ENCODE results near the gene SNX3. TPM values are rescaled to one million over a fixed set of nuclear protein-coding genes. Genes with fewer than 3 reads are reported as not detected.
"Not testable (repeated sequence)": the region's sequence is repeated elsewhere in the genome, so short reads cannot be mapped to it uniquely, and the experiment has no call there.

The SNX3 gene
- total RNA-seq (10 to 100 TPM; 65.1 to 76.1 TPM), polyA plus RNA-seq (100 to 1,000 TPM; 163 to 227 (median 176) TPM), total RNA-seq (21.2 to 77.0 (median 57.9) reads per million in 6 experiments)

- POLR2A ChIA-PET = interaction anchor here (0.6 to 4.1 kb wide), 12 partner anchors 10 to 1122 kb away, joined by 3 to 36 read pairs (median 5); partner anchors contain the start of genes AFG1L, CD164, FOXO3 and OSTM1
- peak within 1 kb of the TSS; percentile 93 to 99 (median 96) for H3K27ac Mint-ChIP-seq
- H3K9me3 Mint-ChIP-seq = no peaks in the 10 kb centered on the region
- H3K4me1 Mint-ChIP-seq = peaks cover 5 to 44% (median 27%) of the 10 kb centered on the region in 4 donors
- ATAC-seq (peak; percentile 82 to 83), DNase-seq (peak; percentile 78 to 95 (median 87))
- H3K36me3 Mint-ChIP-seq = peaks cover 0 to 9% (median 0%) of the 10 kb centered on the region in 3 donors
- H3K27me3 Mint-ChIP-seq = no peaks in the 10 kb centered on the region
- H3K4me3 Mint-ChIP-seq = peak within 1 kb of the TSS; percentile 86 to 97 (median 92)
Observed at GRCh38 chr6:108260809-108261569, at the start of gene SNX3. TSS of gene SNX3 (minus strand) at chr6:108261040. CDS start at chr6:108260921, 119 bp downstream.

GRCh38 chr6:108309844-108310243, 49.0 kb upstream of the SNX3 start:
- Mint-ChIP-seq H3K9me3 (no peaks in the 10 kb centered on the region), H3K27me3 (no peaks in the 10 kb centered on the region), H3K4me3 (no peak overlapping the region), H3K27ac (no peak overlapping the region), H3K4me1 (peaks cover 0 to 6% (median 1%) of the 10 kb centered on the region in 4 donors), H3K36me3 (no peaks in the 10 kb centered on the region)
- DNase-seq (no peak), ATAC-seq (no peak)
- POLR2A ChIA-PET = no interaction called here

GRCh38 chr6:108308641-108309040, 47.8 kb upstream of the SNX3 start:
- H3K9me3 Mint-ChIP-seq, DNase-seq, H3K27ac Mint-ChIP-seq, POLR2A ChIA-PET, H3K27me3 Mint-ChIP-seq, H3K4me3 Mint-ChIP-seq, H3K4me1 Mint-ChIP-seq, ATAC-seq, H3K36me3 Mint-ChIP-seq: not testable (repeated sequence)

- Mint-ChIP-seq H3K27ac (no peak overlapping the region), H3K27me3 (no peaks in the 10 kb centered on the region), H3K9me3 (no peaks in the 10 kb centered on the region), H3K4me1 (peaks cover 0 to 7% (median 3%) of the 10 kb centered on the region in 4 donors), H3K36me3 (peaks cover 0 to 4% (median 0%) of the 10 kb centered on the region in 3 donors), H3K4me3 (no peak overlapping the region)
- ATAC-seq = no peak
- POLR2A ChIA-PET = no interaction called here
- no peak for DNase-seq
Observed at GRCh38 chr6:108304646-108305045, 43.8 kb upstream of the SNX3 start.

GRCh38 chr6:108302386-108302785, 41.5 kb upstream of the SNX3 start:
- Mint-ChIP-seq H3K9me3 (no peaks in the 10 kb centered on the region), H3K4me1 (peaks cover 7 to 20% (median 10%) of the 10 kb centered on the region in 4 donors), H3K4me3 (no peak overlapping the region), H3K27ac (no peak overlapping the region), H3K27me3 (no peaks in the 10 kb centered on the region), H3K36me3 (peaks cover 0 to 4% (median 0%) of the 10 kb centered on the region in 3 donors)
- POLR2A ChIA-PET = no interaction called here
- no peak for DNase-seq
- ATAC-seq = no peak

GRCh38 chr6:108295676-108296075, 34.8 kb upstream of the SNX3 start:
- Mint-ChIP-seq H3K27me3 (no peaks in the 10 kb centered on the region), H3K9me3 (no peaks in the 10 kb centered on the region), H3K36me3 (peaks cover 0 to 6% (median 0%) of the 10 kb centered on the region in 3 donors), H3K4me3 (peak overlapping the region; percentile 90 to 99 (median 98)), H3K27ac (peak overlapping the region; percentile 98 to 100 (median 99)), H3K4me1 (peaks cover 12 to 31% (median 27%) of the 10 kb centered on the region in 4 donors)
- POLR2A ChIA-PET = interaction anchor here (0.7 to 4.3 kb wide), 3 partner anchors 29 to 322 kb away, joined by 3 to 36 read pairs (median 3); partner anchors contain the start of gene SNX3
- no peak for ATAC-seq
- DNase-seq = no peak

- H3K4me3 Mint-ChIP-seq = peak within 1 kb of the TSS; percentile 90 to 99 (median 98)
- peaks cover 0 to 6% (median 0%) of the 10 kb centered on the region in 3 donors for H3K36me3 Mint-ChIP-seq
- peak within 1 kb of the TSS; percentile 98 to 100 (median 99) for H3K27ac Mint-ChIP-seq
- H3K9me3 Mint-ChIP-seq = no peaks in the 10 kb centered on the region
- DNase-seq (peak; percentile 77 to 96 (median 84)), ATAC-seq (peak; percentile 90)
- H3K4me1 Mint-ChIP-seq = peaks cover 12 to 31% (median 27%) of the 10 kb centered on the region in 4 donors
- no peaks in the 10 kb centered on the region for H3K27me3 Mint-ChIP-seq
- POLR2A ChIA-PET = interaction anchor here (0.6 to 4.3 kb wide), 7 partner anchors 13 to 799 kb away, joined by 3 to 36 read pairs (median 3); partner anchors contain the start of genes SESN1 and SNX3
Observed at GRCh38 chr6:108294727-108295625, 34.1 kb upstream of the SNX3 start, which contains the start of gene AFG1L. TSS of gene AFG1L (plus strand) at chr6:108295054. CDS start at chr6:108295080, 26 bp downstream.

GRCh38 chr6:108294297-108294726, 33.5 kb upstream of the SNX3 start:
- Mint-ChIP-seq H3K27me3 (no peaks in the 10 kb centered on the region), H3K9me3 (no peaks in the 10 kb centered on the region), H3K4me1 (peaks cover 9 to 26% (median 23%) of the 10 kb centered on the region in 4 donors), H3K4me3 (peak overlapping the region; percentile 90 to 99 (median 98)), H3K27ac (peak overlapping the region; percentile 98 to 100 (median 99)), H3K36me3 (peaks cover 0 to 6% (median 0%) of the 10 kb centered on the region in 3 donors)
- ATAC-seq (peak; percentile 56 to 60), DNase-seq (no peak)
- POLR2A ChIA-PET = interaction anchor here (0.6 to 4.3 kb wide), 6 partner anchors 13 to 800 kb away, joined by 3 to 36 read pairs (median 4); partner anchors contain the start of genes SESN1 and SNX3

- Mint-ChIP-seq H3K9me3 (no peaks in the 10 kb centered on the region), H3K27me3 (no peaks in the 10 kb centered on the region), H3K27ac (peak overlapping the region; percentile 98 to 100 (median 99)), H3K36me3 (peaks cover 0 to 6% (median 0%) of the 10 kb centered on the region in 3 donors), H3K4me3 (peak overlapping the region; percentile 90 to 99 (median 98)), H3K4me1 (peaks cover 9 to 24% (median 21%) of the 10 kb centered on the region in 4 donors)
- DNase-seq = no peak
- ATAC-seq = no peak
- POLR2A ChIA-PET = interaction anchor here (0.6 to 4.3 kb wide), 3 partner anchors 33 to 801 kb away, joined by 3 to 36 read pairs (median 5); partner anchors contain the start of genes SESN1 and SNX3
Observed at GRCh38 chr6:108293527-108294296, 32.9 kb upstream of the SNX3 start.

- peak overlapping the region in 3 of 10 donors; percentile 5 to 65 (median 11) for H3K4me3 Mint-ChIP-seq
Observed at GRCh38 chr6:108292561-108292960, 31.7 kb upstream of the SNX3 start.

GRCh38 chr6:108291091-108291490, 30.3 kb upstream of the SNX3 start:
- peaks cover 0 to 6% (median 0%) of the 10 kb centered on the region in 3 donors for H3K36me3 Mint-ChIP-seq
- no peaks in the 10 kb centered on the region for H3K9me3 Mint-ChIP-seq
- H3K4me1 Mint-ChIP-seq = peaks cover 9 to 24% (median 20%) of the 10 kb centered on the region in 4 donors
- POLR2A ChIA-PET = interaction anchor here (0.8 kb wide), 1 partner anchor 11 kb away, joined by 3 read pairs; no protein-coding TSS in a partner anchor
- no peak overlapping the region for H3K4me3 Mint-ChIP-seq
- no peaks in the 10 kb centered on the region for H3K27me3 Mint-ChIP-seq
- ATAC-seq (no peak), DNase-seq (no peak)
- H3K27ac Mint-ChIP-seq = no peak overlapping the region

More at GRCh38 chr6:108292561-108292960, 31.7 kb upstream of the SNX3 start:
- H3K4me1 Mint-ChIP-seq = peaks cover 9 to 20% (median 17%) of the 10 kb centered on the region in 4 donors
- DNase-seq, ATAC-seq, POLR2A ChIA-PET, H3K36me3 Mint-ChIP-seq, H3K9me3 Mint-ChIP-seq, H3K27me3 Mint-ChIP-seq: not testable (repeated sequence)
- H3K27ac Mint-ChIP-seq = peak overlapping the region in 4 of 10 donors; percentile 13 to 47 (median 41)
